Astrocyte of the spinal cord (primary cell): ENCODE measurements around the gene C9orf50.
A peak's percentile ranks its signal among the peaks of the same experiment; 100 is the strongest.
"Not testable (repeated sequence)": the region's sequence is repeated elsewhere in the genome, so short reads cannot be mapped to it uniquely, and the experiment has no call there.

ENCODE experiments used
- DNase-seq: peaks from one replicate; pipeline ENCODE4 v3.0.0; 2011; ENCODE audit warnings: low read depth, low spot score
- H3K4me3 ChIP-seq: 2 replicates; pipeline ENCODE4 v1.5.1; 2011; ENCODE audit warnings: low read depth, mild to moderate bottlenecking, low read length, moderate library complexity
- CTCF ChIP-seq: IDR thresholded peaks from 2 replicates; pipeline ENCODE4 v1.5.1; 2012; ENCODE audit warnings: low read depth, mild to moderate bottlenecking, low read length, inconsistent platforms
- in situ Hi-C: cut with HindIII; loops from 2 replicates; pipeline ENCODE4 v1.10.0; 2017; ENCODE audit warnings: low sequenced_read_pairs

The C9orf50 gene

DNA sequence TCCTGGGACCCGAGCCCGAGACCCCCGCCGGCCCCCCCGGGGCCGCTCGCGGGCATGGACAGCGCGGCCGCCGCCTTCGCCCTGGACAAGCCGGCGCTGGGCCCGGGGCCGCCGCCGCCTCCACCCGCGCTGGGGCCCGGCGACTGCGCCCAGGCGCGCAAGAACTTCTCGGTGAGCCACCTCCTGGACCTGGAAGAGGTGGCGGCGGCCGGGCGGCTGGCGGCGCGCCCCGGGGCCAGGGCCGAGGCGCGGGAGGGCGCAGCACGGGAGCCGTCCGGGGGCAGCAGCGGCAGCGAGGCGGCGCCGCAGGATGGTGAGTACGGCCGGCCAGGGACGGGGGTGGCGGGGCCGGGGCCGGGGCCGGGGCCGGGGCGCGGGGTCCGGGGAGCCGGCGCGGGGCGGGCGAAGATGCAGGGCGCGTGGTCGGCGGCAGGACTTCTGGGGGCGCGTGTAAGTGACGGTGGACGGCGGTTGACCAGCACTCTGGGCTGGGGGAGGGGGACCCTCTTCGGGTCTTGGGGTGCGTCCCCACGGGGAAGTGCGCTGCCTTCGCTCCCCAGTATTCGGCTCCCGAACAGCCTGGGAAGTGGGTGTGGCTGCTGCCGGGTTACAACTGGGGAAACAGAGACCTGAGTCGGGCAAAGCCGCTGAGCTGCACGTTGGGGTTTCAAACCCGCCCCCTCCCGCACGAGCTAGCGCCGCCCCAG is 45.1 kb upstream of the C9orf50 start:
- TF ChIP-seq CTCF: no peak
- in situ Hi-C loops: no loop called here
- peak overlapping the region; percentile 46 for H3K4me3 ChIP-seq
- no peak for DNase-seq

DNA sequence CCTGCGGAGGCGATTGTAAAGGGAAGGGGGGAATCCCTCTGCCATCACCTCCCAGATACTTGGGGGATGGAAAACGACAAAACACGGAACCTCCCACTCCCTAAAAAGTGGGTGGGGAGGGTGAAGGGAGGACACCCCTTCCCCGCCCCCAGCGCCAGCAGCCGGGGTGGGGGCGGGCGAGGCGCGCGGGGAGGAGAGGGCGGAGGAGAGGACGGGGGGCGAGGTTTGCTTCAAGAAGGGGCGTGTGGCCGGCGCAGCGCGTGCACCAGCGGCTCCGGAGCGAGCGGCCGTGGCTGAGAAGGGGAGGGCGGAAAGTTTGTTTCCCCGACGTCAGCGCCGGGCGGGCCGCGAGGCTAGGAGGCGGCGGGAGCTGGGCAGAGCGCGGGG is 44.5 kb upstream of the C9orf50 start, which contains the start of gene PRRX2:
Gene PRRX2 (plus strand): TSS at position 259 of the 387 bp plus-strand sequence. CDS start 221 bp downstream, outside the sequence.
- H3K4me3 ChIP-seq: peak within 1 kb of the TSS; percentile 46

GRCh38 chr9:129664746-129665388 is 44.0 kb upstream of the C9orf50 start:
- TF ChIP-seq CTCF: no peak
- DNase-seq: no peak
- H3K4me3 ChIP-seq: peak overlapping the region; percentile 22
- in situ Hi-C loops: no loop called here

More for the DNA sequence above, 44.5 kb upstream of the C9orf50 start, which contains the start of gene PRRX2:
- no peak for TF ChIP-seq CTCF
- in situ Hi-C loops: no loop called here
- peak; percentile 19 for DNase-seq

DNA sequence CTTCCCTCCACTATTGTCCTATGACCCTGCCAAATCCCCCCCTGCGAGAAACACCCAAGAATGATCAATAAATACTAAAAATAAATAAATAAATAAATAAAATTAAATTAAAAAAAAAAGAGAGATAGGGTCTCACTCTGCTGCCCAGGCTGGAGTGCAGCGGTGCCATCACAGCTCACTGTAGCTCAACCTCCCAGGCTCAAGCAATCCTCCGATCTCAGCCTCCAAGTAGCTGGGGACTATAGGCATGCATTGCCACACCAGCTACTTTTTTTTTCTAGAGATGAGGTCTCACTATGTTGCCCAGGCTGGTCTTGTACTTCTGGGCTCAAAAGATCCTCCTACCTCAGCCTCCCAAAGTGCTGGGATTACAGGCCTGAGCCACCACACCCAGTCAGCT is 41.3 kb upstream of the C9orf50 start:
- H3K4me3 ChIP-seq, in situ Hi-C loops: not testable (repeated sequence)

GRCh38 chr9:129661029-129661428 is 40.1 kb upstream of the C9orf50 start:
- in situ Hi-C loops: no loop called here
- H3K4me3 ChIP-seq: no peak overlapping the region
- no peak for TF ChIP-seq CTCF
- DNase-seq: no peak

More for the DNA sequence above, 41.3 kb upstream of the C9orf50 start:
- not testable (repeated sequence) for DNase-seq

GRCh38 chr9:129656795-129657390 is 36.0 kb upstream of the C9orf50 start:
- peak; percentile 50 for DNase-seq
- no peak for TF ChIP-seq CTCF
- in situ Hi-C loops: no loop called here
- H3K4me3 ChIP-seq: no peak overlapping the region

- TF ChIP-seq CTCF: no peak
- no peak for DNase-seq
- in situ Hi-C loops: no loop called here
- no peak overlapping the region for H3K4me3 ChIP-seq
Observed at GRCh38 chr9:129655696-129656095, 34.8 kb upstream of the C9orf50 start.
